ENCODE results near the gene C1orf53. TPM values are rescaled to one million over a fixed set of nuclear protein-coding genes. Genes with fewer than 3 reads are reported as not detected.

The C1orf53 gene
- total RNA-seq, 1 experiment from 2014 or later: 6.0 TPM

GRCh38 chr1:197955486-197956394 lies 53.3 kb downstream of the C1orf53 start:
- BruUV-seq (replicated peaks): no TSS peak
- H3K27ac ChIP-seq: no peak overlapping the region
- H3K36me3 ChIP-seq (ENCODE audit: low read depth): no peaks in the 10 kb centered on the region
- no peak overlapping the region for H2AFZ ChIP-seq
- H3K79me2 ChIP-seq (ENCODE audit: low read depth): no peaks in the 10 kb centered on the region
- ChIA-PET POLR2A (ENCODE audit: unreplicated experiment) (no interaction called here), CTCF (no interaction called here)
- intact Hi-C loops (cut with micrococcal nuclease; ENCODE audit: unreplicated experiment): no loop called here
- no peaks in the 10 kb centered on the region for H3K4me1 ChIP-seq (replicated peaks; ENCODE audit: insufficient read depth)
- H3K27me3 ChIP-seq (ENCODE audit: insufficient read depth, low read depth): no peaks in the 10 kb centered on the region
- DNase-seq: no peak
- H3K9me3 ChIP-seq (ENCODE audit: insufficient read depth, low read depth): no peaks in the 10 kb centered on the region
- no peak overlapping the region for H3K4me2 ChIP-seq
- H4K20me1 ChIP-seq (ENCODE audit: insufficient read depth): no peaks in the 10 kb centered on the region
- TF ChIP-seq EZH2 (IDR thresholded peaks at IDR 0.05; ENCODE audit: low read depth): no peak
- TF ChIP-seq CTCF (conservative IDR thresholded peaks at IDR 0.05): no peak
- H3K9me2 ChIP-seq (ENCODE audit: insufficient read depth): no peaks in the 10 kb centered on the region; the same call in 1 of the 2 replicates
- no peak overlapping the region for H3K4me3 ChIP-seq
- H3F3A ChIP-seq (ENCODE audit: insufficient read depth, low read depth): no peaks in the 10 kb centered on the region

Other genes starting within 250 kb of the C1orf53 start
- gene DENND1B, start 127.2 kb upstream of the C1orf53 start, total RNA-seq (2021): 12.7 and 14.1 TPM in 2 replicates
- 0.08 and 0.44 TPM in 2 replicates for gene LHX9, start 14.7 kb downstream of the C1orf53 start, total RNA-seq (2021)